ENCODE data around the gene RNF224. TPM values are rescaled to one million over a fixed set of nuclear protein-coding genes. Genes with fewer than 3 reads are reported as not detected.

The RNF224 gene
- total and polyA plus RNA-seq, 2 of the 13 experiments (the other 11 are each of a cell fraction or from before 2014, with no cell fraction given): 0.09 TPM; not detected in 1

DNA sequence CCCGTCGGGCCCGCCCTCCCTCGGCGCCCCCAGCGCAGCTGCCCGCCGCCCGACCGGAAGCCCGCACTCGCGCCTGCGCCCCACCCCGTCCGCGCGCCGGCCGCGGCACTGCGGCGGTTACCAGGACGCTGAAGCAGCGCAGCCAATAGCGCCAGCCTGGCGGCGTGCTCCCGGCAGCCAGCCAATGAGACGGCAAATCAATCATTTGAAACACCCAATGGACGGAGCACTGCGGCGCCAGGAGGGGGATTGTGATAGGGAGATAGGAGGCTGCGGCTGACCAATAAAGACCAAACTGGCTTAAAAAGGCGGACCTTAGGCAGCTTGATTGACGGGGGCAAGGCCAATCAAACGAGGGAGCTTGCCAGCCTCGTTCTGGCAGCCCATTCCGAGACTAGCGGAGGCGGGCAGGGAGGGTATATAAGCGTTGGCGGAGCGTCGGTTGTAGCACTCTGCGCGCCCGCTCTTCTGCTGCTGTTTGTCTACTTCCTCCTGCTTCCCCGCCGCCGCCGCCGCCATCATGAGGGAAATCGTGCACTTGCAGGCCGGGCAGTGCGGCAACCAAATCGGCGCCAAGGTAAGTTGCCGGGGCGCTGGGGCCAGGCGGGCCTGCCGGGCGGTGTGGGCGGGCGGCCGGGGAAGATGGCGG, 13.7 kb downstream of the RNF224 start, which contains the start of gene TUBB4B (continued):
- TF ChIP-seq, protein P1, sequence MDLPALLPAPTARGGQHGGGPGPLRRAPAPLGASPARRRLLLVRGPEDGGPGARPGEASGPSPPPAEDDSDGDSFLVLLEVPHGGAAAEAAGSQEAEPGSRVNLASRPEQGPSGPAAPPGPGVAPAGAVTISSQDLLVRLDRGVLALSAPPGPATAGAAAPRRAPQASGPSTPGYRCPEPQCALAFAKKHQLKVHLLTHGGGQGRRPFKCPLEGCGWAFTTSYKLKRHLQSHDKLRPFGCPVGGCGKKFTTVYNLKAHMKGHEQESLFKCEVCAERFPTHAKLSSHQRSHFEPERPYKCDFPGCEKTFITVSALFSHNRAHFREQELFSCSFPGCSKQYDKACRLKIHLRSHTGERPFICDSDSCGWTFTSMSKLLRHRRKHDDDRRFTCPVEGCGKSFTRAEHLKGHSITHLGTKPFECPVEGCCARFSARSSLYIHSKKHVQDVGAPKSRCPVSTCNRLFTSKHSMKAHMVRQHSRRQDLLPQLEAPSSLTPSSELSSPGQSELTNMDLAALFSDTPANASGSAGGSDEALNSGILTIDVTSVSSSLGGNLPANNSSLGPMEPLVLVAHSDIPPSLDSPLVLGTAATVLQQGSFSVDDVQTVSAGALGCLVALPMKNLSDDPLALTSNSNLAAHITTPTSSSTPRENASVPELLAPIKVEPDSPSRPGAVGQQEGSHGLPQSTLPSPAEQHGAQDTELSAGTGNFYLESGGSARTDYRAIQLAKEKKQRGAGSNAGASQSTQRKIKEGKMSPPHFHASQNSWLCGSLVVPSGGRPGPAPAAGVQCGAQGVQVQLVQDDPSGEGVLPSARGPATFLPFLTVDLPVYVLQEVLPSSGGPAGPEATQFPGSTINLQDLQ (CRISPR knock-in tag; IDR thresholded peaks at IDR 0.05): peak; percentile 52; the same call in 1 of the 2 replicates
- no peak for TF ChIP-seq ZNF33A (CRISPR knock-in tag; IDR thresholded peaks at IDR 0.05; ENCODE audit: borderline replicate concordance)
- TF ChIP-seq SMAD3 (CRISPR knock-in tag; IDR thresholded peaks at IDR 0.05): peak; percentile 48; the same call in 1 of the 2 replicates
- TF ChIP-seq, protein P2, sequence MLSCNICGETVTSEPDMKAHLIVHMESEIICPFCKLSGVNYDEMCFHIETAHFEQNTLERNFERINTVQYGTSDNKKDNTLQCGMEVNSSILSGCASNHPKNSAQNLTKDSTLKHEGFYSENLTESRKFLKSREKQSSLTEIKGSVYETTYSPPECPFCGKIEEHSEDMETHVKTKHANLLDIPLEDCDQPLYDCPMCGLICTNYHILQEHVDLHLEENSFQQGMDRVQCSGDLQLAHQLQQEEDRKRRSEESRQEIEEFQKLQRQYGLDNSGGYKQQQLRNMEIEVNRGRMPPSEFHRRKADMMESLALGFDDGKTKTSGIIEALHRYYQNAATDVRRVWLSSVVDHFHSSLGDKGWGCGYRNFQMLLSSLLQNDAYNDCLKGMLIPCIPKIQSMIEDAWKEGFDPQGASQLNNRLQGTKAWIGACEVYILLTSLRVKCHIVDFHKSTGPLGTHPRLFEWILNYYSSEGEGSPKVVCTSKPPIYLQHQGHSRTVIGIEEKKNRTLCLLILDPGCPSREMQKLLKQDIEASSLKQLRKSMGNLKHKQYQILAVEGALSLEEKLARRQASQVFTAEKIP (CRISPR knock-in tag; IDR thresholded peaks at IDR 0.05; ENCODE audit: borderline replicate concordance): no peak
- TF ChIP-seq SIN3B (IDR thresholded peaks at IDR 0.05; ENCODE audit: low read length): no peak; the same call in 1 of the 2 replicates
- TF ChIP-seq SP4 (CRISPR knock-in tag; IDR thresholded peaks at IDR 0.05): peak; percentile 83
- TF ChIP-seq REXO4 (CRISPR knock-in tag; IDR thresholded peaks at IDR 0.05; ENCODE audit: borderline replicate concordance): no peak
- TF ChIP-seq, protein P3, sequence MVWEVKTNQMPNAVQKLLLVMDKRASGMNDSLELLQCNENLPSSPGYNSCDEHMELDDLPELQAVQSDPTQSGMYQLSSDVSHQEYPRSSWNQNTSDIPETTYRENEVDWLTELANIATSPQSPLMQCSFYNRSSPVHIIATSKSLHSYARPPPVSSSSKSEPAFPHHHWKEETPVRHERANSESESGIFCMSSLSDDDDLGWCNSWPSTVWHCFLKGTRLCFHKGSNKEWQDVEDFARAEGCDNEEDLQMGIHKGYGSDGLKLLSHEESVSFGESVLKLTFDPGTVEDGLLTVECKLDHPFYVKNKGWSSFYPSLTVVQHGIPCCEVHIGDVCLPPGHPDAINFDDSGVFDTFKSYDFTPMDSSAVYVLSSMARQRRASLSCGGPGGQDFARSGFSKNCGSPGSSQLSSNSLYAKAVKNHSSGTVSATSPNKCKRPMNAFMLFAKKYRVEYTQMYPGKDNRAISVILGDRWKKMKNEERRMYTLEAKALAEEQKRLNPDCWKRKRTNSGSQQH (CRISPR knock-in tag; IDR thresholded peaks at IDR 0.05; ENCODE audit: low read depth): 0 out of 2 replicates have a peak, but pooled peaks have one; percentile 72
- no peak for TF ChIP-seq ZNF468 (CRISPR knock-in tag; IDR thresholded peaks at IDR 0.05)
- no peak; the same call in none of the 2 replicates for TF ChIP-seq ZNF350 (CRISPR knock-in tag; IDR thresholded peaks at IDR 0.05; ENCODE audit: borderline replicate concordance, low read depth)
- no peak for TF ChIP-seq PPARG (CRISPR knock-in tag; conservative IDR thresholded peaks at IDR 0.05)
- no peak for TF ChIP-seq ZNF530 (CRISPR knock-in tag; IDR thresholded peaks at IDR 0.05; ENCODE audit: low read depth)
- TF ChIP-seq, protein P4, sequence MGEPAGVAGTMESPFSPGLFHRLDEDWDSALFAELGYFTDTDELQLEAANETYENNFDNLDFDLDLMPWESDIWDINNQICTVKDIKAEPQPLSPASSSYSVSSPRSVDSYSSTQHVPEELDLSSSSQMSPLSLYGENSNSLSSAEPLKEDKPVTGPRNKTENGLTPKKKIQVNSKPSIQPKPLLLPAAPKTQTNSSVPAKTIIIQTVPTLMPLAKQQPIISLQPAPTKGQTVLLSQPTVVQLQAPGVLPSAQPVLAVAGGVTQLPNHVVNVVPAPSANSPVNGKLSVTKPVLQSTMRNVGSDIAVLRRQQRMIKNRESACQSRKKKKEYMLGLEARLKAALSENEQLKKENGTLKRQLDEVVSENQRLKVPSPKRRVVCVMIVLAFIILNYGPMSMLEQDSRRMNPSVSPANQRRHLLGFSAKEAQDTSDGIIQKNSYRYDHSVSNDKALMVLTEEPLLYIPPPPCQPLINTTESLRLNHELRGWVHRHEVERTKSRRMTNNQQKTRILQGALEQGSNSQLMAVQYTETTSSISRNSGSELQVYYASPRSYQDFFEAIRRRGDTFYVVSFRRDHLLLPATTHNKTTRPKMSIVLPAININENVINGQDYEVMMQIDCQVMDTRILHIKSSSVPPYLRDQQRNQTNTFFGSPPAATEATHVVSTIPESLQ (CRISPR knock-in tag; conservative IDR thresholded peaks at IDR 0.05): no peak
- 0 out of 2 replicates have a peak, but pooled peaks have one; percentile 5 for TF ChIP-seq HNF4A (CRISPR knock-in tag; IDR thresholded peaks at IDR 0.05)
- peak; percentile 40 for TF ChIP-seq RFX5 (IDR thresholded peaks at IDR 0.05; ENCODE audit: low read depth, low read length)
- peak; percentile 41; the same call in 1 of the 2 replicates for TF ChIP-seq MAZ (IDR thresholded peaks at IDR 0.05; ENCODE audit: borderline replicate concordance, low read depth, low read length)
- peak; percentile 52; the same call in 1 of the 2 replicates for TF ChIP-seq MAZ (CRISPR knock-in tag; IDR thresholded peaks at IDR 0.05; ENCODE audit: low read depth)
- no peak for TF ChIP-seq ZNF3 (CRISPR knock-in tag; IDR thresholded peaks at IDR 0.05)
- TF ChIP-seq ZNF121 (CRISPR knock-in tag; IDR thresholded peaks at IDR 0.05): no peak
- TF ChIP-seq NFE2 (CRISPR knock-in tag; IDR thresholded peaks at IDR 0.05): no peak
- TF ChIP-seq TCF7L2 (IDR thresholded peaks at IDR 0.05; ENCODE audit: low read depth, low read length): no peak
- TF ChIP-seq GABPA (IDR thresholded peaks at IDR 0.05; ENCODE audit: low read depth, low read length): no peak
- TF ChIP-seq GABPA (CRISPR knock-in tag; IDR thresholded peaks at IDR 0.05; ENCODE audit: low read depth): no peak
- no peak for TF ChIP-seq SYNCRIP (IDR thresholded peaks at IDR 0.05; ENCODE audit: insufficient read depth, low read depth, low read length)
